GM12873 (cell line): ENCODE results near the gene IL26.

Experiments used
- CTCF ChIP-seq: IDR thresholded peaks from 2 replicates; pipeline ENCODE4 v1.5.1; 2012; ENCODE audit warnings: low read depth, mild to moderate bottlenecking, moderate library complexity, low read length, control low read depth; ENCODE audit not compliant: insufficient read depth; ENCODE audit errors: missing control alignments

The IL26 gene

DNA sequence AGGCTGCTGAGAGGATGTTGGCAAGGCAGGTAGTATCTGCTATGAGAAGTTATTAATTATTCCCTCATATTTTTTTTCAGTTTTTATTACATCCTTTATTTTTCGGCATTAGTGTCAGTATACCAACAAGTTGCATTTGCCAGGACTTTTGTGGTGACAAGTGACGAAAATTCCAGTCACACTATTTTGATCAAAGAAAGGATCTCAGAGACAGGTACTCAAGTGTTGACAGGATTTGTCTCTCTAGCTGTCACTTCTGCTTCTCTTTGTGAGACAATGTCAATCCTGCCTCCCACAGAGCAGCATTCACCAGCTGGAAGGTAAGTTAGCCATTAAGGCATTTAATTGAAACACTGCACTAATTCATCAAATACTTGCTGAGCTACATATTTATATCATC, 48.0 kb downstream of the IL26 start:
- no peak for TF ChIP-seq CTCF

DNA sequence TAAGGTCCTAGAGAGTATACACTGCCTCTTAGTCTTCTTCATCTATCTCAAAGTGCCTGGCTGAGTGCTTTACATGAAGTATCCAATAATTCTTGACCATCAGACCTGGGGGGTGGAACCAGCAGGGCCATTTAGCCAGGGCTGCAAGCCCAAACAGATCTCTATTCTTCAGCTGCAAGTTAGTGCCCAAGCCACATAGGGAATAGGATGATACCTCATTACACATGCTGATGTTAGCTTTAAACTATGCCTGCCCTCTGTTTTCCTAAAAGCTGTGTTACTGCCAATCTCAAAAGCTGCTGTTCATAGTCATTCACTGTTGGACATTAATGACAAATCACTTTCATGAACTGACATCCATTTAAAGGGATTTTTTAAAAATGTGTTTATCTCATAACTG, 49.4 kb downstream of the IL26 start:
- no peak for TF ChIP-seq CTCF

DNA sequence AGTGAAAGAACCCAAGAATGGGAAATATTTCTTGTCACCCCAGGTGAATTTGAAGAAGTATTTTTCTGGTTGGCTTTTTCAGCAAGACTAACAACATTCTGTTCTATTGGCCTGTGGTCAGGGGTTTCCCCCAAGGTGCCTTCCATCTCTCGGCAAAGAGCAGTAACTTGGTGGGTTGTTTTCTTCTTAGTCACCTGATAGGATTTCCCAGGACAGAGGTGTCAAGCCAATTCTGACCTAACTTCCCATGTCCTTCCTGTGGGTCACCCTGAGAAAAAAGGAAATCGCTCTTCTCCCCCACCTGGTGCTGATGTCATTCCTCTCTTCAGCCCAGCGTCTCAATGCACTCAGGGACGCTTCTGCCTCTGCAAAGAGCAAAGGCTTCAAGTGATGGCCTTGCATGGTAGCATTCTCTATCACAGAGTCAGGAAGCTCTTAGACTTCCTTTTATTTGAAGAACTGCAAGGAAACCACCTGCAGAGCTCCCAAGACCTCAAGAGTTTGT, 50.0 kb downstream of the IL26 start:
- TF ChIP-seq CTCF, result no peak

DNA sequence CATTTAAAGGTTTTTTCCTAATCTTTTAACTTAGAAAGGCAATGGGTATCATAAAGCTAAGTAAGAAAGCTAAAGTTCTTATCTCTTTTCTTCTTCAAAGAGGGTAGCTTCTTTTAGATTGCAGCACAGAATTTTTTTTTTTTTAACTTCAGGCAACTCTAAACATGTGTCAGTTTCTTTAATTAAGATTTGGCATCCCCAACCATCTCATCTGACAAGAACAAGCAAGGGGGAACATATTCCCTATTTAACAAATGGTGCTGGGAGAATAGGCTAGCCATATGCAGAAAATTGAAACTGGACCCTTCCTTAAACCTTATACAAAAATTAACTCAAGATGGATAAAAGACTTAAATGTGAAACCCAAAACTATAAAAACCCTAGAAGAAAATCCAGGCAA, 51.8 kb downstream of the IL26 start:
- no peak for TF ChIP-seq CTCF

DNA sequence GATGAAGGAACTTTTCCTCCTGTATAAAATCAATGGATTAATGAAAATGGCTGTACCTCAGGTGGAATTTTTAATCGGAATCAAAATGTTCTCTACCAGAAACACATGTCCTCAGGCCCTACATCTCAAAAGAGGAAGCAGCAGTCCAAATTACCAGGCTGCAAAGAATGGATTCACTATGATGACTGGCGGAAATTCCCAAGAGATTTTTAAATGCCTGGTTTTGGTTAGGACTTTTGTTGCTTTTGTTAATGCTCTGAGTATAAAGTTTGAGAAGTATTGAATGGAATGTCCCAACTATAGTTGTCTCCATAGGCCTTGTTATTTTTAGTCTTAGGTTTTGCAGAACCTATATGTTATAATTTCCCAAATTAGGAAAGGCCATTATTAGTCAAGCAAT, 54.9 kb downstream of the IL26 start:
- TF ChIP-seq CTCF, result no peak

GRCh38 chr12:68169213-68169889, 56.3 kb downstream of the IL26 start:
- TF ChIP-seq CTCF, result no peak

GRCh38 chr12:68166317-68166831, 59.2 kb downstream of the IL26 start:
- TF ChIP-seq CTCF, result no peak
